SH-SY5Y (cell line): ENCODE data around the gene CCER1.

Experiments used
- GATA2 ChIP-seq: IDR thresholded peaks from 2 replicates; pipeline ENCODE4 v1.6.1; 2011; ENCODE audit warnings: mild to moderate bottlenecking, low read depth, low read length
- GATA3 ChIP-seq: IDR thresholded peaks from 2 replicates; pipeline ENCODE4 v1.6.1; 2011; ENCODE audit warnings: low read depth, mild to moderate bottlenecking, low read length, moderate library complexity

Gene CCER1

GRCh38 chr12:90910958-90911357 lies 44.0 kb downstream of the CCER1 start:
- TF ChIP-seq GATA3 (no peak), GATA2 (no peak)

- no peak for TF ChIP-seq GATA2
- TF ChIP-seq GATA3: no peak
These were observed 45.8 kb downstream of the CCER1 start for GRCh38 chr12:90909069-90909770.

GRCh38 chr12:90908465-90908864 lies 46.5 kb downstream of the CCER1 start:
- TF ChIP-seq GATA2: no peak
- TF ChIP-seq GATA3: no peak

GRCh38 chr12:90905691-90906370 lies 49.1 kb downstream of the CCER1 start:
- TF ChIP-seq GATA2 (no peak), GATA3 (no peak)

GRCh38 chr12:90902596-90902995 lies 52.4 kb downstream of the CCER1 start:
- TF ChIP-seq GATA2: no peak
- no peak for TF ChIP-seq GATA3
